Measurements from ENCODE around the gene PLA2G15.

Gene PLA2G15

GRCh38 chr16:68299571-68300453, 54.6 kb downstream of the PLA2G15 start:
- no peak for FAIRE-seq

- FAIRE-seq, result no peak
Measured at GRCh38 chr16:68300734-68301459, 55.7 kb downstream of the PLA2G15 start.

- FAIRE-seq, result no peak
Measured at GRCh38 chr16:68306633-68307032, 61.5 kb downstream of the PLA2G15 start.

- FAIRE-seq, result no peak
Measured at GRCh38 chr16:68309799-68310198, 64.6 kb downstream of the PLA2G15 start.

- no peak for FAIRE-seq
Measured at GRCh38 chr16:68310437-68310773, 65.2 kb downstream of the PLA2G15 start.
